ENCODE results near the gene NFE2L1.
A peak's percentile ranks its signal among the peaks of the same experiment; 100 is the strongest.
"Not testable (repeated sequence)": the region's sequence is repeated elsewhere in the genome, so short reads cannot be mapped to it uniquely, and the experiment has no call there.

NFE2L1 gene, protein sequence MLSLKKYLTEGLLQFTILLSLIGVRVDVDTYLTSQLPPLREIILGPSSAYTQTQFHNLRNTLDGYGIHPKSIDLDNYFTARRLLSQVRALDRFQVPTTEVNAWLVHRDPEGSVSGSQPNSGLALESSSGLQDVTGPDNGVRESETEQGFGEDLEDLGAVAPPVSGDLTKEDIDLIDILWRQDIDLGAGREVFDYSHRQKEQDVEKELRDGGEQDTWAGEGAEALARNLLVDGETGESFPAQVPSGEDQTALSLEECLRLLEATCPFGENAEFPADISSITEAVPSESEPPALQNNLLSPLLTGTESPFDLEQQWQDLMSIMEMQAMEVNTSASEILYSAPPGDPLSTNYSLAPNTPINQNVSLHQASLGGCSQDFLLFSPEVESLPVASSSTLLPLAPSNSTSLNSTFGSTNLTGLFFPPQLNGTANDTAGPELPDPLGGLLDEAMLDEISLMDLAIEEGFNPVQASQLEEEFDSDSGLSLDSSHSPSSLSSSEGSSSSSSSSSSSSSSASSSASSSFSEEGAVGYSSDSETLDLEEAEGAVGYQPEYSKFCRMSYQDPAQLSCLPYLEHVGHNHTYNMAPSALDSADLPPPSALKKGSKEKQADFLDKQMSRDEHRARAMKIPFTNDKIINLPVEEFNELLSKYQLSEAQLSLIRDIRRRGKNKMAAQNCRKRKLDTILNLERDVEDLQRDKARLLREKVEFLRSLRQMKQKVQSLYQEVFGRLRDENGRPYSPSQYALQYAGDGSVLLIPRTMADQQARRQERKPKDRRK

DNA sequence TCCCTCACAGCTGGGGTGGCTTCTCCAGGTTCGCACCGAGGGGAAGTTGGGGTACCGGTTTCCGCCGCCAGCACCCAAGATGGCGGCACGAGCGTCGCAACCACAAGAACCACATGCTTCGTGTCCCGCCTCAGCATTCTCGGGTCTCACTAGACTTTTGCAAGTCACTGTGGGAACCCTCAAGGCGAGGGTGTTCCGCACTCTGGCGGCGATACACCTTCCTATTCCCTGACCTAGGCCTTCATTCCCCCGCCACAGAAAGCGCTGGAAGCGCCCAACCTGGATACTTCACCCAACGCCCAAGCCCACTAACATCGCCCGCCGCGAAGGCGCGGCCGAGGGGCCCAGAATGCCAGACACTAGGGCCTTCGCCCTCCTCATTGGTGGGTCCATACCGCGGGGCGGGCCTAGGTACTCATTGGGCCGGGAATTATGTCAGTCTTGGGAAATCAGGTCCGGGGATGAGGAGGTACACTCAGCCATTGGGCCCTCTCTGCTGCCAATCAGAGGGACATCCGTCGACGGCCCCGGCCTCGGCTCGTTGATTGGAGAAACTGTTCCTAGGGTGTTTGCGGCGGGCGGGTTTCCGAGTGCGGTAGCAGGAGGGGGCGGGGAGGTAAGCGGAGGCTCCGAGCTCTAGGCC lies at the start of gene NFE2L1:
NFE2L1 (plus strand) TSS at position 619 of the 643 bp plus-strand sequence. CDS start 2,760 bp downstream, outside the sequence.
- in situ Hi-C loops (cut with MboI; ENCODE audit: low pct_unique_long_range_greater_than_20kb, low sequenced_read_pairs), result no loop called here
- peak; percentile 99 for DNase-seq

DNA sequence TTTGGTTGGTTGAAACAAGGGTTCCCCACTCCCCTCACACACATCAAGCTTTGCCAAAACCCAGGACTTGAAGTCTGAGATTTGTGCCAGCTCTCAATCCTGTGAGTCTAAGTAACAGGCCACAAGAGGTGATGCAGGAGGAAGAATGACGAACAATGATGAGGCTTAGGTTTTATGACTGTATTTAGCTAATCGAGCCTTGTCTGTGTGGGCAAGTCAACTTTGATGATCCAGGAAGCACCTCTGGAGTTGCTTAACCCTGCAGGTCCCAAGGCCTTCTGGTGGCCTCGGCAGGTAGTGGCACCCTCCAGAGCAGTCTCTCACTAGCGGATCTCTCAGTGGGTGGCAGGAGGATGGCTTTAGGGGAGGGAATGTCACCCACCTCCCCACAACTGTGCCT lies 48.6 kb upstream of the NFE2L1 start:
- no peak for DNase-seq
- in situ Hi-C loops (cut with MboI; ENCODE audit: low pct_unique_long_range_greater_than_20kb, low sequenced_read_pairs), result no loop called here

DNA sequence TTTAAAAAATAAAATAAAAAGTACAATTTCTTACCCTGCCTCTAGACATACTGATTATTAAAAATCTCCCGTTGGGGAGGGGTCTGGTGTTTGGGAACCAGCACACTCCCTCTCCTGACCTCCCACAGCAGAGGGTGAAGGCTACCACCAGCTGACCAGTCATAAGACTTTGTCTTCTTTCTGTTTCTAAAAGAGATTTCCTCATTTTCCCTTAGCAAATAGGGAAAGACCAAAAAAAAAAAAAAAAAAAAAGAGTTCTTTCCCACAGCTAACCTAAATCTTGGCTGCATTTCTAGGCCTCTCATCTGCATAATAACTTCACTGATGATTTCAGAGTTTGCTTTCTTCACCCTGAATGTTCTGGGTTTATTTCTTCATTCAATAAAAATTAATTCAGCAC lies 47.0 kb upstream of the NFE2L1 start:
- no peak for DNase-seq
- in situ Hi-C loops (cut with MboI; ENCODE audit: low pct_unique_long_range_greater_than_20kb, low sequenced_read_pairs), result no loop called here

DNA sequence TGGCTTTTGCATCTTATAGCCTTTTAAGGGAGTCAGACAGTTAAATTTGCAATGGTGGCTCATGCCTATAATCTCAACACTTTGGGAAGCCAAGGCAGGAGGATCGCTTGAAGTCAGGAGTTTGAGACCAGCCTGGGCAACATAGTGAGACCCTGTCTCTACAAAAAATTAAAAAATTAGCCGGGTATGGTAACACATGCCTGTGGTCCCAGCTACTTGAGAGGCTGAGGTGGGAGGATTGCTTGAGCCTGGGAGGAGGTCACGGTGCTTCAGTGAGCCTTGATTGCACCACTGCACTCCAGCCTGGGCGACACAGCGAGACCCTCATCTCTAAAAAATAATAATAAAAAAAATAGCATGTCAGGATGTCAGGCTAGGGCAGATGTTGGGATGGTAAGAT lies 46.5 kb upstream of the NFE2L1 start:
- DNase-seq; in situ Hi-C loops (cut with MboI; ENCODE audit: low pct_unique_long_range_greater_than_20kb, low sequenced_read_pairs): not testable (repeated sequence)

DNA sequence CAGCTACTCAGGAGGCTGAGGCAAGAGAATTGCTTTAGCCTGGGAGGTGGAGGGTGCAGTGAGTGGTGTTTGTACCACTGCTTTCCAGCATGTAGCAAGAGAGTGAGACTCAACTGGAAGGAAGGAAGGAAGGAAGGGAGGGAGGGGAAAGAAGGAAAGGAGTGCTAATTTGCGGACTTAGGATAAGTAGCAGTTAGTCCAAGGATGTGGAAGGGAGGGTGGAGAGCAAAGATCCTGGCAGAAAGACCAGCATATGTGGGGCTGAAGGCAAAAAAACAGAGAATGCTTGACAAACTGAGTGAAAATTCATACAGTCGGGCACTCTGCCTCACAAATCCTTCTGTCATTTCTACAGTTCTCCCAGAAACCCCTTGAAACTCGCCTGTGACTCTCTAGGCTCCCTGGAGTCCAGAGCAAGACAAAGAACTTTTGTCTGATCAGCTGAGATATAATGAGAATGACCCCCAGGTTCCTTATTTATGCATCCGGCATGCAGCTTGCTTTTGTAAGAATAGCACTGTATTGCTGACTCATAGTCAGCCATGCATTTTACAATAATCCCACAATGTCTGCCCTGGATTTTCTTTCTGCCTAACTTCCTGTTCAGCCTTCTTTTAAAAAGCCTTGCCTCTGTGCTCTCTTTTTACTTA lies 45.8 kb upstream of the NFE2L1 start:
- in situ Hi-C loops (cut with MboI; ENCODE audit: low pct_unique_long_range_greater_than_20kb, low sequenced_read_pairs), result no loop called here
- DNase-seq, result peak; percentile 93

DNA sequence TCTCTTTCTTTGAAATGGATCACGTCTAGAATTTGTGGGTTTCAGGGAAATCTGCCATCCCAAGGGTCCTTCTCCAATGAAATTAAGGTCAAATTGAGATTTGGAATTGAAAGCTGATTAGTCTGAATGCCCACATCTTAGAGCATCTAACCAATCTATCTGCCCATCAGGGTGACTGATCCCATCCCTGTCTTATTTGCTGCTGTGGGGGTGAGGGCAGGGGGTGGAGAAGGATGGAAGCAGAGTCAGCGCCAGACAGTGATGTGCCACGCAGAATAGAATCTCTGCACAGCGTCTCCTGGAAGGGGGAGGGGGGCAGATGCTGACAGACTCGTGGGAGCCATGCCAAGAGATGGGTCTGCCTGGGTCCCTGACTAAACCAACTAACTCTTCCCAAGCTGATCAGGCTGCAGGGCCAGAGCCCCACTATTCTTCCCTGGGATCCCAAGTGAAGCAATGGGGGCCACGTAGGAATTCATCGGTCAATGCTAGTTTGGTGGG lies 45.2 kb upstream of the NFE2L1 start:
- no peak for DNase-seq
- in situ Hi-C loops (cut with MboI; ENCODE audit: low pct_unique_long_range_greater_than_20kb, low sequenced_read_pairs), result no loop called here

DNA sequence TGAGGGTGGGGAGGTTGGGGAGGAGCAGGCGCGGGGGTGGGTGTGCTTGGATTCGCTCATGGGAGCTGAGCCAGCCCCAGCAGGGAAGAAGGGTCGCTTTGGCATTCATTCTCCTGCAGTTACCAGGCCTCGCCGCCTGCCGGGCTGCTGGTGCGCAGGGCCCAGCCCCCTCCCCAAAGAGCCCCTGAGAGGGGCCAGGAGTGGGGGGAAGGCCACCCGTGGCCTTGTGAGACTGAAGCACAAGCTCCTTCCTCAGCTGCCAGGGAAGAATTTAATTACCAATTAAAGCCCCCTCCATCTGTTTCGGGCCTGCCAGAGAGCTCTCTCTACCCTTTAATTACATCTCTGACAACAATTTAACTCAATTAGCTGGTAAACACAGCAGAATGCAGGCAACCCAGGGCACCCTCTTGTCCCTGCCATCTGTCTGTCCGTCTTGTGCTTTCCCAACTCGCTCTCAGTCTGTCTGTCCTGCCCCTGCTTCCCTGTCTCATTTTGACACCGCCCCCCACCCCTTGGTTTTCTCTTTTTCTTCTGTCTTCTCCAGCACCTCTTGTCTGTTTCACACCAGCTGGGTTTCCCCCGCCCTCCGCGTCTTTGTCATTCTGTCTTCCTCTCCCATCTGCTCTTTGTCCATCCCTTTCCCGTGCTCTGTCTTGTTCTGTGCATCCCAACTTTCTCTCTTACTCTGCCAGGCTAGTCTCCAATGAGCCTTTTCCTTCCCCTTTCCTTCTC lies 44.6 kb upstream of the NFE2L1 start:
- DNase-seq, result no peak
- in situ Hi-C loops (cut with MboI; ENCODE audit: low pct_unique_long_range_greater_than_20kb, low sequenced_read_pairs), result no loop called here

DNA sequence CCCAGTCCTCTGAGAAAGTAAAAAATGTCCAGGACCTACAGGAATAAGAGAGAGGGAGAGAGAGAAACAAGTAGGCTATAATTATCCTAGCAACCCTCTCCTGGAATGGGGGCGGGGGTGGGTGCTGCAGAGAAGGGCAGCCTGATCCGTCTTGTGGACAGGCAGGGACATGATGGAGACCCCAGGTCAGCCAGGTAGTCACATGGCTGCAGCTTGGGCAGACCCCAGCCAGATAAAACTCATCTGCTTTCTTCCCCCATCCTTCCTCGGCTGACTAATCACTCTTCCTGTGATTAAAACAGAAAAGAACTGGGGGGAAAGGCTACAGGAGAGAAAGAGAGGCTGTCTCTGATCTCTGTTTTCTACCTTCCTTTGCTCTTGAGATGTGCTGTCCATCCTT lies 43.2 kb upstream of the NFE2L1 start:
- in situ Hi-C loops (cut with MboI; ENCODE audit: low pct_unique_long_range_greater_than_20kb, low sequenced_read_pairs), result no loop called here
- no peak for DNase-seq

DNA sequence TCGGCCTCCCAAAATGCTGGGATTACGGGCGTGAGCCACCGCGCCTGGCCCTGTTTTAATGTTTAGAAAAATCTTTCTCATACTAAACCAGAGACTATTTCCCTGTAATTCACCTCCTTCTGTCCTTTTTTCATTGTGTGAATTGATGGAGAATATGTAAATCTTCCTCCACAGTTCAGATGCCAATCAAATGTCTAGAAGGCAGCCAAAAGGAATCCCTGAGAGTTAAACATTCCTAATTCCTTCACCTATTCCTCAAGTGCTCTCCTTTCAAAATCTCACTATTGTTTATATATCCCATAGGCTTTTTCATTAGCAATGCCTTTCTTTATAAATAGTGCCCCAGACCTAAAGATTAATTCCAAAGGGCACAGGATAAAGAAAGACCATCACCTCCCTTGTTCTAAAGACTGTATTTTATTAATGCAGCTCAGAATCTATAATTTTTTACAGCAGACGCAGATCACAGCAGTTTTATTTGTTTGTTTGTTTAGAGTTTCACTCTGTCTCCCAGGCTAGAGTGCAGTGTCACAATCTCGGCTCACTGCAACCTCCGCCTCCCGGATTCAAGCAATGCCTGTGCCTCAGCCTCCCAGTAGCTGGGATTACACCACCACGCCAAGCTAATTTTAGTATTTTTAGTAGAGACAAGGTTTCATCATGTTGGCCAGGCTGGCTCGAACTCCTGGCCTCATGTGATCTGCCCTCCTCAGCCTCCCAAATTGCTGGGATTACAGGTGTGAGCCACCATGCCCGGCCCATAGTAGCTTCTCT lies 41.0 kb upstream of the NFE2L1 start:
- DNase-seq, result no peak
- in situ Hi-C loops (cut with MboI; ENCODE audit: low pct_unique_long_range_greater_than_20kb, low sequenced_read_pairs), result no loop called here

DNA sequence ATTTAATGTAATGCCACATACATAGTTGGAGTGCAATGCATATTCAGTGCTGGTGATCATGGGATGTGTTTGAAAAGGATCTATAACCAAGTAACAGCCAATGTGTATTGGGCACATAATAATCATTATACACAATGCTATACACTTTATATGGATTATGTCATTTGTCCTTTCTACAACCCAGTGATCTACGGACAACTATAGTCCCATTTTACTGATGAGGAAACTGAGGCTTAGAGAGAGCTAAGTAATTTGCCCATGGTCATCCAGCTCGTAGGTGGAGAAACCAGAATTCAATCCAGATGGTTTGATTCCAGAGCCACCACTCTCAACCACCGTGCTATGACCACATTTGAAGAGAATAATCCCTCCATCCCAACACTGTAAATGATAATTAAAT lies 38.0 kb upstream of the NFE2L1 start:
- DNase-seq, result no peak
- in situ Hi-C loops (cut with MboI; ENCODE audit: low pct_unique_long_range_greater_than_20kb, low sequenced_read_pairs), result no loop called here

DNA sequence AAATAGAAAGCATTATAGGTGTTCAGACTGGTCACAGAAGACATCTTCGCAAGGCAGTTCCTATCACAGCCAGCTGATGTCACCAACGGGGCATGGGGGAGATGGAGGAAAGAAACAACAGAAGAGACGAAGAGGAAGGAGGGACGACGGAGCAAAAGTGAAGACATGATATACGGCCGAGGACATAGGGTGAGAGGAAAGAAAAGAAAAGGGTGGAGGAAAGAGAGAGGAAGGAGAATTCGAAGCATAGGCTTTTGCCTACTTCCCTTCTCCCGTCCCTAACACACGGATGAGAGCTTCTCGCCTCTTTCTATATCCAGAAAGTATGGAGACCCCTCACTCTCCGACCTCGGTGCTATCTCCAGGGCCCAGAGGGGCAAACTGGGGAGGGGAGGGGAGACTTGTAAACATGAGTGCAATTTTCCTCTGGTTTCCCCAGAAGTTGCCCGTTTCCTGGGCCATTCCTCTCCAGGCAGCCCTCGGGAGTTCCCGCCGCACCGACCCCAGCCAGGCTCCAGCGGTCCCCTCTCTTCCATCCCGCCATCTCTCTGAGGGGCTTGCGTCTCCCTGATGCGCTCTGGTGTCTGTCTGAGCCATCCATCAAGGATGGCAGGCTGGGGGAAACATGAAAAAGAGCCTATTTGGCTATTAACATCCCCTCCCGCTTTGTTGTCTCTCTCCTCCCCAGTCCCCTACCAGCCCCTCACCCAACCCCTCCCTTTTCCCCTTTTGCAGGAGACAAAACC lies 36.6 kb upstream of the NFE2L1 start:
- DNase-seq, result peak; percentile 74
- in situ Hi-C loops (cut with MboI; ENCODE audit: low pct_unique_long_range_greater_than_20kb, low sequenced_read_pairs), result no loop called here

DNA sequence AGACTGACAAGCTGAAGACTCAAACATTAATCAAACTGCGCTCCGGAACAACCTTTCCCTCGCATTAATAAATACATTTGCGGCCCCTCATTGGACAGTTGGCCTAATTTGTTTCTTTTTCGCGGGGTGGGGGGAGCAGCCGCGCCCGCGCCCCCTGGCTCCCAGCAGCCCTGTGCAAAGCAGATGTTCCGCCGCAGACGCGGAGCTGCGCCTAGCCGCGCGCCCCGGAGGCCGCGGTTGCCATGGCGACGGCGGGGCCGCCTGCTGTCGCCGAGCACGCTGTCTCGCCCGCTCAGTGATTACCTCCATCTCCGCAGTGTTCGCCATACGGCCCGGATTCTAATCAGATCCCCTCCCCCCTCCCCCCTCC lies 36.0 kb upstream of the NFE2L1 start:
- DNase-seq, result peak; percentile 60
- in situ Hi-C loops (cut with MboI; ENCODE audit: low pct_unique_long_range_greater_than_20kb, low sequenced_read_pairs), result no loop called here

DNA sequence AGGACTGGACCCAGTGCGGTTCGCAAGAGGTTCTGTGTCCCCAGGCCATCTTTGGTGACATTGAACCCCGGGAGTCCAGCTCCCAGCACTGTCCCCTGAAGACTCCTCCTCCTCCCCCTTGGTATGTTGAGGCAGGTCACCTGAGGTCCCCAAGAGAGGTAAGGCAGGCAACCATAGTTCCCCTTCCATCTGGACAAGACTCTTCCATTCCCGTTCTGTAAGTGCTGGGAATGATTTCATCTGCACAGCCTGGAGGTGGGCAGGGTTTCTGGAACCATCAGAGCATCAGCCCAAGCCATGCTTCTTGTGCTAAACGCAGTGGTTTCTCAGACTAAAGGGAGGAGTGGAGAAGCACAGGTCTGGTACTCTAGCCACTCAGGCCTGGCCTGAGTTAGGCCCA lies 35.5 kb upstream of the NFE2L1 start:
- in situ Hi-C loops (cut with MboI; ENCODE audit: low pct_unique_long_range_greater_than_20kb, low sequenced_read_pairs), result no loop called here
- no peak for DNase-seq

DNA sequence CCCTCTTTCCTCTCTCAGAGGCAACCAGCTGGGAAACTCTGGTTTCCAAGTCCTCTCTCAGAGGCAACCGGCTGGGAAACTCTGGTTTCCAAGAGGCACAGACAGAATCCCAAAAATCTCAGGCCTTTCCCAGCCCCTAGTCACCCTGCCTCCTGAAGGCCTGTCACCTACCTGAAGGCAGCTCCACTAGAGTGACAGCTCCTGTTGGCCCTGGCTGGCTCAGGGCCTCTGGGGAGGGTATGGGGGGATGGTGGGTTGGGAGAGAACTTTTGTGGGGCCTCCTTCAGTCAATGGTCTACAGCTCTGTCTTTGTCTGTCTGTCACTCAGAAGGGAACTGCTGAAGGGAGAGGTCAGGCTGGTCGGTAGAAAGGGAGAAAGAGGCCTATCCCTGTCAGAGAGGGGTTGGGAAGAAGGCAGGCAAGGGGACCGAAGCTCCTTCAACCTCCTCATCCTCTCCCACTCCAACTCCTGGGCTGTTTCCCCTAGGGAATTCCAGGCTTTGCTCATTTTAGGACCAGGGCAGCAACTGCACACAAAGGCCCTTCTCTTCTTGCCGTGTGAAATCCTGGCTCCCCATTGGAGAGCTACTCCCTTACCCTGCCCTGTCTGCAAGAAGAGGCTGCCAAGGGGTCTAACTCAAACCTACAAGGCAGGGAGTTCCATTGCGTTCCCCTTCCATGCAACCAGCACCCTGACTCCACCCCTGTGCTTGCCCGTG lies 34.1 kb upstream of the NFE2L1 start:
- no peak for DNase-seq
- in situ Hi-C loops (cut with MboI; ENCODE audit: low pct_unique_long_range_greater_than_20kb, low sequenced_read_pairs), result no loop called here

DNA sequence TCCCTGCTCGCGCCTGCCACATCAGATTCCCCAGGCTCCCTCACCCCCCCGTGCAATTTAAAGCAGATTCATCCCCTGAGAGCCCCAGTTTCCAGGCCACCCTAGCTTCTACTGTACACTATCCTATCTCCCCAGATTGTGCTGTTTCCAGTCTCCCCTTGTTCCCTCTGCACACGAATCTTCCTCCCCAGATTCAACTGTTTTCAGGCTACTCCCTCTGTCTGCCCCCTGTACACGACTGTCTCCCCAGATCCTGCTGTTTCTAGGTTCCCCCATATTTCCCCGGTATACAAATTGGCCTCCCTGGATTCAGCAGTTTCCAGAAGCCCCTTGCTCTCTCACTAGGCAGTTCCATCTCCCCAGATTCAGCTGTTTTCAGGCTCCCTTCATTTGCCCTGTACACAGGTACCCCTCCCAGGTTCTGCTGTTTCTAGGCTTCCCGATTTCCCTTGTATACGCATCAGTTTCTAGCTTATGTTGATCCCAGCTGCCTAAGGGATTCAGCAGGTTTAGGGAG lies 33.5 kb upstream of the NFE2L1 start:
- no peak for DNase-seq
- in situ Hi-C loops (cut with MboI; ENCODE audit: low pct_unique_long_range_greater_than_20kb, low sequenced_read_pairs), result no loop called here

DNA sequence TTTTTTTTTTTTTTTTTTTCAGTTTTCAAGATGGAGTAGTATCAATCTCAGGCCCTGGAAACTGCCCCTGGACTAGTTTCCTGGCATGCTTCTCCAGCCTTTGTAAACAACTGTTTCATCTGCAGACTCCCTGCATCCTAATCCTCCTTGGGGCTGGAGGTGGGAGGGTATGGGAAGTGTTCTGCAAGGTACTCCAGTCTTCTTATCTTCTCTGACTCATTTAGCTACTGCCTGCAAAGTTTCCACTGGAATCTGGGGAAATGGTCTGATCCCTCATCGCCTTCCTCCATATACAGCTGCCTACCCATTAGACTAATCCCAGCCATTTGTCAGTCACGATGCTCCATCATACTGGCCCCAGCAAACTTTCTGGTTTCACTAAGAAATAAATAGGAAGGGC lies 32.0 kb upstream of the NFE2L1 start:
- no peak for DNase-seq
- in situ Hi-C loops (cut with MboI; ENCODE audit: low pct_unique_long_range_greater_than_20kb, low sequenced_read_pairs), result no loop called here

DNA sequence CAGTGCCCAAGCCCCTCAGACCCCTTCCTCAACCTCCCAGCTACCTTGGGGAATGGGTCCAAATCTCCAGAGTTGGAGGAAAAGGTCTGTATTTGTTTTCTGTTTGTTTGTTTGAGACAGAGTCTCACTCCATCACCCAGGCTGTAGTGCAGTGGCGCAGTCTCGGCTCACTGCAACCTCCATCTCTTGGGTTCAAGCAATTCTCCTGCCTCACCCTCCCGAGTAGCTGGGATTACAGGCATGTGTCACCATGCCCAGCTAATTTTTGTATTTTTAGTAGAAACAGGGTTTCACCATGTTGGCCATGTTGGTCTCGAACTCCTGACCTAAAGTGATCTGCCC lies 30.4 kb upstream of the NFE2L1 start:
- in situ Hi-C loops (cut with MboI; ENCODE audit: low pct_unique_long_range_greater_than_20kb, low sequenced_read_pairs); DNase-seq: not testable (repeated sequence)
